ENCODE measurements around the gene KCNS1. TPM values are rescaled to one million over a fixed set of nuclear protein-coding genes. Genes with fewer than 3 reads are reported as not detected.

KCNS1 gene
- total and polyA plus RNA-seq, 2 experiments from 2014 or later: 0.37 to 3.2 TPM

DNA sequence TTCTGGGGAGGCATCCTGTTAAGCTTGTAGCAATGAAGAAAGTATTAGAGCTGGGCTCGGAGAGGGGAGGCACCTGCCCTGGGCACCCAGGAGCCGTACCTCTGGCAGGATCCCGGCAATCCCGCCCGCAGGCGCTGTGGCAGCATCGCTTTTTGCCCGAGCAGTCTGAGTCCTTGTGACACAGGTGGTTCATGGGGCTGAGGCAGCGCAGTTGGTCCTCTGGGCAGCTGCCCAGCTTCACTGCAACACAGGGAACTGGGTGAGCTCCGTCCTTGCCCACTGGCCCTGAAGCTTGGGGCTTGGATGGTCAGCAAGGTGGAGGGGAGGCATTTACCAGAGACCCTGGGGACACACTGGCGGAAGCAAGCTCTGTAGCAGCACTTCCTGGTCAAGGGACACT, 9.4 kb upstream of the KCNS1 start:
- Histone ChIP-seq H3K27ac (ENCODE audit: low read depth) (no peak overlapping the region), H3K79me2 (replicated peaks; ENCODE audit: insufficient read depth) (no peaks in the 10 kb centered on the region), H4K20me1 (replicated peaks; ENCODE audit: insufficient read depth) (no peaks in the 10 kb centered on the region), H3K4me3 (no peak overlapping the region), H3K4me1 (ENCODE audit: insufficient read depth) (peaks cover 4% of the 10 kb centered on the region; the same call in 1 of the 2 replicates), H3K9me2 (ENCODE audit: insufficient read depth) (no peaks in the 10 kb centered on the region), H2AFZ (0 out of 2 replicates have a peak overlapping the region, but pooled peaks have one; percentile 38), H3K36me3 (ENCODE audit: insufficient read depth) (no peaks in the 10 kb centered on the region), H3K27me3 (ENCODE audit: insufficient read depth) (no peaks in the 10 kb centered on the region), H3K4me2 (no peak overlapping the region), H3F3A (replicated peaks; ENCODE audit: low read depth) (no peaks in the 10 kb centered on the region)
- peaks cover 8% of the 10 kb centered on the region for H3K27me3 Mint-ChIP-seq (ENCODE audit: insufficient read depth, low read depth, poor library complexity)
- TF ChIP-seq NANOG (IDR thresholded peaks at IDR 0.05; ENCODE audit: borderline replicate concordance) (no peak), ZNF114 (CRISPR knock-in tag; IDR thresholded peaks at IDR 0.05) (no peak), ZNF331 (CRISPR knock-in tag; IDR thresholded peaks at IDR 0.05; ENCODE audit: low read depth) (no peak), STAT1 (IDR thresholded peaks at IDR 0.05; ENCODE audit: unreplicated experiment) (no peak)
- TF ChIP-seq, protein P1, sequence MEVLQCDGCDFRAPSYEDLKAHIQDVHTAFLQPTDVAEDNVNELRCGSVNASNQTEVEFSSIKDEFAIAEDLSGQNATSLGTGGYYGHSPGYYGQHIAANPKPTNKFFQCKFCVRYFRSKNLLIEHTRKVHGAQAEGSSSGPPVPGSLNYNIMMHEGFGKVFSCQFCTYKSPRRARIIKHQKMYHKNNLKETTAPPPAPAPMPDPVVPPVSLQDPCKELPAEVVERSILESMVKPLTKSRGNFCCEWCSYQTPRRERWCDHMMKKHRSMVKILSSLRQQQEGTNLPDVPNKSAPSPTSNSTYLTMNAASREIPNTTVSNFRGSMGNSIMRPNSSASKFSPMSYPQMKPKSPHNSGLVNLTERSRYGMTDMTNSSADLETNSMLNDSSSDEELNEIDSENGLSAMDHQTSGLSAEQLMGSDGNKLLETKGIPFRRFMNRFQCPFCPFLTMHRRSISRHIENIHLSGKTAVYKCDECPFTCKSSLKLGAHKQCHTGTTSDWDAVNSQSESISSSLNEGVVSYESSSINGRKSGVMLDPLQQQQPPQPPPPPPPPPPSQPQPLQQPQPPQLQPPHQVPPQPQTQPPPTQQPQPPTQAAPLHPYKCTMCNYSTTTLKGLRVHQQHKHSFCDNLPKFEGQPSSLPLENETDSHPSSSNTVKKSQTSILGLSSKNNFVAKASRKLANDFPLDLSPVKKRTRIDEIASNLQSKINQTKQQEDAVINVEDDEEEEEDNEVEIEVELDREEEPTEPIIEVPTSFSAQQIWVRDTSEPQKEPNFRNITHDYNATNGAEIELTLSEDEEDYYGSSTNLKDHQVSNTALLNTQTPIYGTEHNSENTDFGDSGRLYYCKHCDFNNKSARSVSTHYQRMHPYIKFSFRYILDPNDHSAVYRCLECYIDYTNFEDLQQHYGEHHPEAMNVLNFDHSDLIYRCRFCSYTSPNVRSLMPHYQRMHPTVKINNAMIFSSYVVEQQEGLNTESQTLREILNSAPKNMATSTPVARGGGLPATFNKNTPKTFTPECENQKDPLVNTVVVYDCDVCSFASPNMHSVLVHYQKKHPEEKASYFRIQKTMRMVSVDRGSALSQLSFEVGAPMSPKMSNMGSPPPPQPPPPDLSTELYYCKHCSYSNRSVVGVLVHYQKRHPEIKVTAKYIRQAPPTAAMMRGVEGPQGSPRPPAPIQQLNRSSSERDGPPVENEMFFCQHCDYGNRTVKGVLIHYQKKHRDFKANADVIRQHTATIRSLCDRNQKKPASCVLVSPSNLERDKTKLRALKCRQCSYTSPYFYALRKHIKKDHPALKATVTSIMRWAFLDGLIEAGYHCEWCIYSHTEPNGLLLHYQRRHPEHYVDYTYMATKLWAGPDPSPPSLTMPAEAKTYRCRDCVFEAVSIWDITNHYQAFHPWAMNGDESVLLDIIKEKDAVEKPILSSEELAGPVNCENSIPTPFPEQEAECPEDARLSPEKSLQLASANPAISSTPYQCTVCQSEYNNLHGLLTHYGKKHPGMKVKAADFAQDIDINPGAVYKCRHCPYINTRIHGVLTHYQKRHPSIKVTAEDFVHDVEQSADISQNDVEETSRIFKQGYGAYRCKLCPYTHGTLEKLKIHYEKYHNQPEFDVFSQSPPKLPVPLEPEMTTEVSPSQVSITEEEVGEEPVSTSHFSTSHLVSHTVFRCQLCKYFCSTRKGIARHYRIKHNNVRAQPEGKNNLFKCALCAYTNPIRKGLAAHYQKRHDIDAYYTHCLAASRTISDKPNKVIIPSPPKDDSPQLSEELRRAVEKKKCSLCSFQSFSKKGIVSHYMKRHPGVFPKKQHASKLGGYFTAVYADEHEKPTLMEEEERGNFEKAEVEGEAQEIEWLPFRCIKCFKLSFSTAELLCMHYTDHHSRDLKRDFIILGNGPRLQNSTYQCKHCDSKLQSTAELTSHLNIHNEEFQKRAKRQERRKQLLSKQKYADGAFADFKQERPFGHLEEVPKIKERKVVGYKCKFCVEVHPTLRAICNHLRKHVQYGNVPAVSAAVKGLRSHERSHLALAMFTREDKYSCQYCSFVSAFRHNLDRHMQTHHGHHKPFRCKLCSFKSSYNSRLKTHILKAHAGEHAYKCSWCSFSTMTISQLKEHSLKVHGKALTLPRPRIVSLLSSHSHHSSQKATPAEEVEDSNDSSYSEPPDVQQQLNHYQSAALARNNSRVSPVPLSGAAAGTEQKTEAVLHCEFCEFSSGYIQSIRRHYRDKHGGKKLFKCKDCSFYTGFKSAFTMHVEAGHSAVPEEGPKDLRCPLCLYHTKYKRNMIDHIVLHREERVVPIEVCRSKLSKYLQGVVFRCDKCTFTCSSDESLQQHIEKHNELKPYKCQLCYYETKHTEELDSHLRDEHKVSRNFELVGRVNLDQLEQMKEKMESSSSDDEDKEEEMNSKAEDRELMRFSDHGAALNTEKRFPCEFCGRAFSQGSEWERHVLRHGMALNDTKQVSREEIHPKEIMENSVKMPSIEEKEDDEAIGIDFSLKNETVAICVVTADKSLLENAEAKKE (CRISPR knock-in tag; IDR thresholded peaks at IDR 0.05): no peak
- TF ChIP-seq, protein P2, sequence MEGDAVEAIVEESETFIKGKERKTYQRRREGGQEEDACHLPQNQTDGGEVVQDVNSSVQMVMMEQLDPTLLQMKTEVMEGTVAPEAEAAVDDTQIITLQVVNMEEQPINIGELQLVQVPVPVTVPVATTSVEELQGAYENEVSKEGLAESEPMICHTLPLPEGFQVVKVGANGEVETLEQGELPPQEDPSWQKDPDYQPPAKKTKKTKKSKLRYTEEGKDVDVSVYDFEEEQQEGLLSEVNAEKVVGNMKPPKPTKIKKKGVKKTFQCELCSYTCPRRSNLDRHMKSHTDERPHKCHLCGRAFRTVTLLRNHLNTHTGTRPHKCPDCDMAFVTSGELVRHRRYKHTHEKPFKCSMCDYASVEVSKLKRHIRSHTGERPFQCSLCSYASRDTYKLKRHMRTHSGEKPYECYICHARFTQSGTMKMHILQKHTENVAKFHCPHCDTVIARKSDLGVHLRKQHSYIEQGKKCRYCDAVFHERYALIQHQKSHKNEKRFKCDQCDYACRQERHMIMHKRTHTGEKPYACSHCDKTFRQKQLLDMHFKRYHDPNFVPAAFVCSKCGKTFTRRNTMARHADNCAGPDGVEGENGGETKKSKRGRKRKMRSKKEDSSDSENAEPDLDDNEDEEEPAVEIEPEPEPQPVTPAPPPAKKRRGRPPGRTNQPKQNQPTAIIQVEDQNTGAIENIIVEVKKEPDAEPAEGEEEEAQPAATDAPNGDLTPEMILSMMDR (conservative IDR thresholded peaks at IDR 0.05; ENCODE audit: low read depth in 2 of 2): no peak
- H3K27ac Mint-ChIP-seq: no peak overlapping the region
- no peak for DNase-seq (ENCODE audit: low spot score)
- H3K4me1 Mint-ChIP-seq: peaks cover 10% of the 10 kb centered on the region; the same call in 2 of the 3 replicates
- H3K36me3 Mint-ChIP-seq (ENCODE audit: low read depth): no peaks in the 10 kb centered on the region
- H3K4me3 Mint-ChIP-seq: no peak overlapping the region
- no peaks in the 10 kb centered on the region for H3K9me3 Mint-ChIP-seq
- ATAC-seq: no peak

Data from GM23338 (cell line).